Testis (tissue), 3 donors: Measurements from ENCODE around the gene SIPA1L3. TPM values are rescaled to one million over a fixed set of nuclear protein-coding genes. Genes with fewer than 3 reads are reported as not detected.
"Not testable (repeated sequence)": the region's sequence is repeated elsewhere in the genome, so short reads cannot be mapped to it uniquely, and the experiment has no call there.

Experiments
- DNase-seq: peaks from one replicate; pipeline ENCODE4 v3.0.0-alpha.2; 2019
- H3K27ac ChIP-seq, 2 donors: fragments of 200-600 bp; sonication (generic); one replicate each; pipeline ENCODE4 v1.5.1; 2019
- H3K27me3 ChIP-seq: fragments of 200-600 bp; sonication (generic); one replicate; pipeline ENCODE4 v1.5.1; 2019
- H3K36me3 ChIP-seq: fragments of 200-600 bp; sonication (generic); one replicate; pipeline ENCODE4 v1.5.1; 2017; ENCODE audit warnings: low read depth; ENCODE audit errors: missing control alignments
- H3K4me1 ChIP-seq: fragments of 200-600 bp; sonication (generic); one replicate; pipeline ENCODE4 v1.5.1; 2019
- H3K4me3 ChIP-seq, 2 donors: fragments of 200-600 bp; sonication (generic); one replicate each; pipeline ENCODE4 v1.5.1; 2017 to 2019
- H3K9me3 ChIP-seq: fragments of 200-600 bp; sonication (generic); one replicate; pipeline ENCODE4 v1.5.1; 2017
- POLR2A ChIP-seq: fragments of 450-650 bp; IDR thresholded peaks from one replicate; pipeline ENCODE4 v1.6.1; 2017; ENCODE audit warnings: antibody characterized with exemption, mild to moderate bottlenecking, moderate library complexity
- WGBS, 2 donors: methylation state at CpG; one replicate each; pipeline ENCODE4 v1.1.5; 2018; 5-methylcytosine and 5-hydroxymethylcytosine counted together
- intact Hi-C: fragments of 100-400 bp; cut with DNase I; formaldehyde crosslinking; loops from one replicate; pipeline ENCODE4 v1.15.1; 2023; ENCODE audit warnings: low total_unique reads
- polyA plus RNA-seq: library from polyadenylated mRNA; stranded (reverse); fragments of 350-450 nt; fragmentation: Illumina TruSeq; extraction: RNeasy Lipid Tissue Mini Kit (QIAGEN cat#74804); gene quantifications from one replicate; pipeline ENCODE4 v1.2.3, GENCODE V29; 2014; ENCODE audit warnings: low read depth, low replicate concordance; ENCODE audit not compliant: insufficient read depth
- total RNA-seq, 2 donors: library from RNA; depleted of rRNA; stranded (reverse); fragments of >200 nt; gene quantifications; one replicate each; pipeline ENCODE4 v1.2.3, GENCODE V29; 2016
- TF ChIP-seq, protein P1 (sequence below), 3 experiments: fragments of 450-650 bp in 2 of 3; fragments of 200-600 bp in 1 of 3; sonication (generic) in 1 of 3; IDR thresholded peaks; one replicate each; pipeline ENCODE4 v1.5.1; 2016 to 2019; ENCODE audit warnings: antibody characterized with exemption in 3 of 3, mild to moderate bottlenecking in 2 of 3, moderate library complexity in 1 of 3

Gene SIPA1L3
- total and polyA plus RNA-seq, 3 donors from 2014 or later = 21.1 to 47.6 (median 43.7) TPM

DNA sequence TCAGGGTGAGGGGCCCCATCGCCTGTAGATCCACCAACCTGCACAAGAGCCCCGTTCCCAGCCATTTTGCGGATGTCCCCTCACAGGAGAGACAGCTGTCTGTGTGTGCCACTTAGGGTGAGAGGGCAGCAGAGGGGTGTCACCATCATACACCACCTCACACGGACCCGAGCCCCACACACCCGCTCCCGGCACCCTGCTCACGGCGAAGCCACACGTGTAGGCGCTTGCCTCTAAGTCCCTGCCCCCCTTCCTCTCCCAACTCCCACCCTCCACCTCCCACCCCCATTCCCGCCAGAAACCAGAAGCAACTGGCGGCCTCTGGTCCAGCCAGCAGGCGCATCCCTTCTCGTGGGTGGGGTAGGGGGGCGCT lies 321.0 kb downstream of the SIPA1L3 start:
- intact Hi-C loops = no loop called here
- no peaks in the 10 kb centered on the region for H3K9me3 ChIP-seq
- H3K4me3 ChIP-seq = no peak overlapping the region
- 7 to 25% methylated on average over 13 to 15 of the region's 16 CpGs for WGBS, 2 donors
- no peak overlapping the region for H3K27ac ChIP-seq
- peaks cover 4% of the 10 kb centered on the region for H3K27me3 ChIP-seq
- no peak for DNase-seq
- no peak for TF ChIP-seq POLR2A
- TF ChIP-seq, protein P1, sequence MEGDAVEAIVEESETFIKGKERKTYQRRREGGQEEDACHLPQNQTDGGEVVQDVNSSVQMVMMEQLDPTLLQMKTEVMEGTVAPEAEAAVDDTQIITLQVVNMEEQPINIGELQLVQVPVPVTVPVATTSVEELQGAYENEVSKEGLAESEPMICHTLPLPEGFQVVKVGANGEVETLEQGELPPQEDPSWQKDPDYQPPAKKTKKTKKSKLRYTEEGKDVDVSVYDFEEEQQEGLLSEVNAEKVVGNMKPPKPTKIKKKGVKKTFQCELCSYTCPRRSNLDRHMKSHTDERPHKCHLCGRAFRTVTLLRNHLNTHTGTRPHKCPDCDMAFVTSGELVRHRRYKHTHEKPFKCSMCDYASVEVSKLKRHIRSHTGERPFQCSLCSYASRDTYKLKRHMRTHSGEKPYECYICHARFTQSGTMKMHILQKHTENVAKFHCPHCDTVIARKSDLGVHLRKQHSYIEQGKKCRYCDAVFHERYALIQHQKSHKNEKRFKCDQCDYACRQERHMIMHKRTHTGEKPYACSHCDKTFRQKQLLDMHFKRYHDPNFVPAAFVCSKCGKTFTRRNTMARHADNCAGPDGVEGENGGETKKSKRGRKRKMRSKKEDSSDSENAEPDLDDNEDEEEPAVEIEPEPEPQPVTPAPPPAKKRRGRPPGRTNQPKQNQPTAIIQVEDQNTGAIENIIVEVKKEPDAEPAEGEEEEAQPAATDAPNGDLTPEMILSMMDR (IDR thresholded peaks at IDR 0.05) = no peak
- no peaks in the 10 kb centered on the region for H3K36me3 ChIP-seq
- peaks cover 15% of the 10 kb centered on the region for H3K4me1 ChIP-seq

- Histone ChIP-seq H3K36me3 (no peaks in the 10 kb centered on the region), H3K4me3 (peak overlapping the region in 1 of 2 donors; percentile 7), H3K27me3 (peaks cover 4% of the 10 kb centered on the region), H3K9me3 (no peaks in the 10 kb centered on the region), H3K27ac (no peak overlapping the region), H3K4me1 (peaks cover 13% of the 10 kb centered on the region)
- intact Hi-C loops = no loop called here
- 1 to 2% methylated on average over 43 to 64 of the region's 80 CpGs for WGBS, 2 donors
- no peak for DNase-seq
- TF ChIP-seq POLR2A = no peak
- TF ChIP-seq, protein P1 (IDR thresholded peaks at IDR 0.05) = no peak
These were observed 321.8 kb downstream of the SIPA1L3 start for GRCh38 chr19:38228491-38229439.

- Histone ChIP-seq H3K4me3 (no peak overlapping the region), H3K4me1 (peaks cover 12% of the 10 kb centered on the region)
These were observed 322.6 kb downstream of the SIPA1L3 start for GRCh38 chr19:38229585-38230073.

DNA sequence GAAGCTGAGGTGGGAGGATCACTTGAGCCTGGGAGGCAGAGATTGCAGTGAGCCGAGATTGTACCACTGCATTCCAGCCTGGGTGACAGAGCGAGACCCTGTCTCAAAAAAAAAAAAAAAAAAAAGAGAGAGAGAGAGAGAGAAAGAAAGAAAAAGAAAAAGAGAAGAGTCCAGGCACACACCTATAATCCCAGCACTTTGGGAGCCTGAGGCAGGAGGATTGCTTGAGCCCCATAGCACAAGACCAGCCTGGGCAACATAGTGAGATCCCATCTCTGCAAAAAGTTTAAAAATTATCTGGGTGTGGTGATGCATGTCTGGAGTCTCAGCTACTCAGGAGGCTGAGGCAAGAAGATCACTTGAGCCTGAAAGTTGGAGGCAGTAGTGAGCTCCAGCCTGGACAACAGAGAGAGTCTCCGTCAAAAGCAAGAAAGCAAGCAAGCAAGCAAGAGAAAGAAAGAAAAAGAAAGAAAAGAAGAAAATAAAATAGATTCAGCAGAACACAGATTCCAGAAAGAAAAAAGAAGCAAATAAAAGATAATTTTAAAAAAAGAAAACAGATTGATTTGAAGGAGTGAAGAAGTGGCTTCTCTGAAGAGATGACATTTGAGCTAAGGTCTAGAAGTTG lies 323.6 kb downstream of the SIPA1L3 start:
- H3K27me3 ChIP-seq, intact Hi-C loops, H3K36me3 ChIP-seq, H3K9me3 ChIP-seq, H3K27ac ChIP-seq, H3K4me3 ChIP-seq, DNase-seq: not testable (repeated sequence)
- H3K4me1 ChIP-seq = peaks cover 12% of the 10 kb centered on the region
- 71 to 90% methylated on average over 3 of the region's 3 CpGs for WGBS, 2 donors

More at GRCh38 chr19:38229585-38230073, 322.6 kb downstream of the SIPA1L3 start:
- H3K27ac ChIP-seq = no peak overlapping the region
- intact Hi-C loops = no loop called here
- H3K27me3 ChIP-seq = peaks cover 4% of the 10 kb centered on the region
- H3K36me3 ChIP-seq = no peaks in the 10 kb centered on the region
- DNase-seq = peak; percentile 77
- 0% methylated on average over 44 of the region's 54 CpGs; no CpG with 5 or more reads in 1 of the 2 donors for WGBS, 2 donors
- no peaks in the 10 kb centered on the region for H3K9me3 ChIP-seq
- TF ChIP-seq, protein P1 (IDR thresholded peaks at IDR 0.05) = no peak
- TF ChIP-seq POLR2A = no peak

- H3K27me3 ChIP-seq = peaks cover 4% of the 10 kb centered on the region
- intact Hi-C loops = no loop called here
- 90 to 91% methylated on average over 7 of the region's 7 CpGs for WGBS, 2 donors
These were observed 324.9 kb downstream of the SIPA1L3 start for GRCh38 chr19:38231918-38232317.

More at GRCh38 chr19:38231918-38232317, 324.9 kb downstream of the SIPA1L3 start:
- TF ChIP-seq, protein P1 (IDR thresholded peaks at IDR 0.05) = no peak
- no peak for TF ChIP-seq POLR2A
- Histone ChIP-seq H3K4me1 (peaks cover 12% of the 10 kb centered on the region), H3K4me3 (no peak overlapping the region), H3K27ac (no peak overlapping the region), H3K36me3 (no peaks in the 10 kb centered on the region), H3K9me3 (no peaks in the 10 kb centered on the region)
- DNase-seq = no peak
